OCI-LY1 (cell line): ENCODE data around the gene FAM227A.

ENCODE experiments used
- H2AFZ ChIP-seq: fragments of 200-600 bp; sonication (generic), shearing (Covaris generic); 2 replicates; pipeline ENCODE4 v1.6.0; 2014; ENCODE audit warnings: antibody characterized with exemption, mild to moderate bottlenecking, low read length
- H3F3A ChIP-seq: fragments of 200-600 bp; sonication (generic), shearing (Covaris generic); 2 replicates; pipeline ENCODE4 v1.6.0; 2014; ENCODE audit warnings: mild to moderate bottlenecking, antibody characterized with exemption, low read length, moderate library complexity; ENCODE audit not compliant: insufficient read depth
- H3K27ac ChIP-seq: fragments of 200-600 bp; sonication (generic); 2 replicates; pipeline ENCODE4 v1.5.1; 2014; ENCODE audit warnings: low read length, mixed run types, mild to moderate bottlenecking, low read depth; ENCODE audit not compliant: poor library complexity, severe bottlenecking
- H3K27me3 ChIP-seq: fragments of 200-600 bp; sonication (generic); 2 replicates; pipeline ENCODE4 v1.6.0; 2014; ENCODE audit warnings: antibody characterized with exemption, mild to moderate bottlenecking, low read length, moderate library complexity; ENCODE audit not compliant: insufficient read depth
- H3K36me3 ChIP-seq: fragments of 200-600 bp; sonication (generic); 2 replicates; pipeline ENCODE4 v1.6.1; 2014; ENCODE audit warnings: mild to moderate bottlenecking, antibody characterized with exemption, low read length, moderate library complexity, mixed read lengths; ENCODE audit not compliant: insufficient read depth
- H3K4me1 ChIP-seq: fragments of 200-600 bp; sonication (generic); 2 replicates; pipeline ENCODE4 v1.5.1; 2014; ENCODE audit warnings: mild to moderate bottlenecking, low read length, moderate library complexity; ENCODE audit not compliant: insufficient read depth, severe bottlenecking
- H3K4me2 ChIP-seq: fragments of 200-600 bp; sonication (generic), shearing (Covaris generic); 2 replicates; pipeline ENCODE4 v1.6.1; 2014; ENCODE audit warnings: low read length
- H3K4me3 ChIP-seq: fragments of 200-600 bp; sonication (generic); 2 replicates; pipeline ENCODE4 v1.5.1; 2014; ENCODE audit warnings: low read length, low read depth, mild to moderate bottlenecking, mixed read lengths; ENCODE audit not compliant: poor library complexity, severe bottlenecking
- H3K79me2 ChIP-seq: fragments of 200-600 bp; shearing (Covaris generic); 2 replicates; pipeline ENCODE4 v1.6.1; 2016; ENCODE audit warnings: mixed run types, low read length, mixed read lengths; ENCODE audit not compliant: insufficient read depth
- H3K9ac ChIP-seq: fragments of 200-600 bp; sonication (generic), shearing (Covaris generic); 2 replicates; pipeline ENCODE4 v1.6.1; 2014; ENCODE audit warnings: mild to moderate bottlenecking, low read length, mixed read lengths
- H3K9me2 ChIP-seq: fragments of 200-600 bp; sonication (generic), shearing (Covaris generic); 2 replicates; pipeline ENCODE4 v1.6.1; 2014; ENCODE audit warnings: low read depth, mild to moderate bottlenecking, low read length, mixed read lengths
- H3K9me3 ChIP-seq: fragments of 200-600 bp; shearing (Covaris generic); 2 replicates; pipeline ENCODE4 v1.6.1; 2014; ENCODE audit warnings: low read length, mixed read lengths
- H4K20me1 ChIP-seq: fragments of 200-600 bp; sonication (generic), shearing (Covaris generic); 2 replicates; pipeline ENCODE4 v1.6.0; 2016; ENCODE audit warnings: mild to moderate bottlenecking, low read length; ENCODE audit not compliant: insufficient read depth
- EZH2 ChIP-seq: fragments of 200-600 bp; sonication (generic), shearing (Covaris generic); IDR thresholded peaks from 2 replicates; pipeline ENCODE4 v1.8.0; 2017; ENCODE audit warnings: borderline replicate concordance, mixed run types, mild to moderate bottlenecking, antibody characterized with exemption, low read length, moderate library complexity, mixed read lengths
- TF ChIP-seq, protein P1 (sequence below): fragments of 200-600 bp; sonication (generic), shearing (Covaris generic); IDR thresholded peaks from 2 replicates; pipeline ENCODE4 v1.5.1; 2017; ENCODE audit warnings: mild to moderate bottlenecking, antibody characterized with exemption, low read length, moderate library complexity, mixed read lengths

Gene FAM227A

DNA sequence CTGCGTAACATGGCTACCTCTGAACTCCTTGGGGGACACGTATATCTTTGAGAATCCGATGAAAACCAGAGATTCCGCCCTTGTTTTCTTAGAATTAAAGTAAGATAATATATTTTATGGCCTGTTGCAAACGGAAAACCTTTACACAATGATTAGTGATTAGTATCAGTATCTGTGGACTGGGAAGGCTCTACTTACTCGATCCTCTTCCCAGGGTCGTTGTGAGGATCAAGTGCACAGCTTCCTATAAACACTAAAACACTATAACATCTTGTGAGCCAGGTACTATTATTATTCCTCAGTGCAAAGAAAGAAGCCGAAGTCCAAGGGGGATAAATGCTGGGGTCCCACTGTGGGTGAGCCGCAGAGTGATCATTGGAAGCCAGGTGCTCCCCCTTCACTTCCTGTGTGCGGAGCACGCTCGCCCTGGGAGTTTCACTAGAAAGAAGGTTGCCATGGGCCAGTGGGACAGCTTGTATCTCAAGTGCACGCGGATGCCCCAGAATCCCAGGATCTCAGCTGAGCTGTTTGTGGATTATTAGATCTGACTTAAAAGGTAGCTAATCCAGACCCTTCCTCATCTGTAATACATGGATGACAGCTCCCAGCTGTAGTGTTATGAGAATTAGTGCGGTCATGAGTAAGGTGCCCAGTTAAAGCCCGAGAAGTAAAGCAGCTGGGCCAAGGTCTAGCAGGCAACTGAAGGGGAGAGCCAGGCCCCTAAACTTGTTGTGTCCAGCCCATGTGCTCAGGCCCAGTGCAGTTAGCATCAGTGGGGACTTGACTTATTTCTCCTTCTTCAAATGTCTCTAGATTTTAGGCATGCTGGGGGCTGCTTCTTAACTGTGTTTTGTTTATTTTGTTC is 1.1 kb upstream of the FAM227A start:
- H3F3A ChIP-seq: no peaks in the 10 kb centered on the region

DNA sequence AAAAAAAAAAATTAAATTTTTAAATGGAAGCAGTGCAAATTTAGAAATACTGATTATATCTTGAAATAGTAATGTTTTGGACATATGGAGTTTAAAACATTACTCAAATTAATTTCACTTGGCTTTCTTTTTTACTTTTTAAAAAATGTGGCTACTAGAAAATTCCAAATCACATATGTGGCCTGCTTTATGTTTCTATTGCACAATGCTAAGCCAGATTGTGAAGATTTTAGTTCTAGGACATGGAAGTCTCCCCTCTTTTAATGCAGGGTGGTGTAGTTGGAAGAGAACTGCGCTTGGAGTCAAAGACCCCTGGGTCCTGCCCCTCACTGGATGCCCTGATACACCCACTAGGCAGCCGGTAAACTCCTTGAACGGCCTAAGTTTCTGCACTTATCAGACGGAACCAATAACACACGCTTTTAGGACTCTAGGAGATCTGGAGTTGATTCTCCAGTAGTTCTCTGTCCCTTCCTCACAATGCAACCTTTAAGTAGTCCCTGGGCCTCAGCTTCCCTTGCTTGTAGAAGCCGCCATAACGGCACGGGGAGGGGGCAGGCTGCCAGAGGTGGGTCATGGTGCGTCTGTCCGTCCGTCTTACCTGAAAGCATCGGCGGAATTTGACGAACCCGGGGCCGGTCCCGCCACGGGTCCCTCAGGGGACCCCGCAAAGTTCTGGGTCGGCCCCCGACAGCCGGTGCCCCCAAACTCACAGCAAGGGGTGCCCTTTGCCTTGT is 505 bp downstream of the FAM227A start:
- Histone ChIP-seq H3K9ac (peak overlapping the region; percentile 66), H3F3A (no peaks in the 10 kb centered on the region), H3K4me1 (peaks cover 19% of the 10 kb centered on the region), H3K79me2 (0 out of 2 replicates have a peak, but pooled peaks cover 7% of the 10 kb centered on the region), H3K9me2 (no peaks in the 10 kb centered on the region), H3K4me2 (peak overlapping the region; percentile 79), H3K4me3 (peak overlapping the region; percentile 74), H3K36me3 (no peaks in the 10 kb centered on the region), H3K27me3 (no peaks in the 10 kb centered on the region), H4K20me1 (no peaks in the 10 kb centered on the region), H3K9me3 (no peaks in the 10 kb centered on the region), H3K27ac (no peak overlapping the region), H2AFZ (no peak overlapping the region)
- TF ChIP-seq, protein P1, sequence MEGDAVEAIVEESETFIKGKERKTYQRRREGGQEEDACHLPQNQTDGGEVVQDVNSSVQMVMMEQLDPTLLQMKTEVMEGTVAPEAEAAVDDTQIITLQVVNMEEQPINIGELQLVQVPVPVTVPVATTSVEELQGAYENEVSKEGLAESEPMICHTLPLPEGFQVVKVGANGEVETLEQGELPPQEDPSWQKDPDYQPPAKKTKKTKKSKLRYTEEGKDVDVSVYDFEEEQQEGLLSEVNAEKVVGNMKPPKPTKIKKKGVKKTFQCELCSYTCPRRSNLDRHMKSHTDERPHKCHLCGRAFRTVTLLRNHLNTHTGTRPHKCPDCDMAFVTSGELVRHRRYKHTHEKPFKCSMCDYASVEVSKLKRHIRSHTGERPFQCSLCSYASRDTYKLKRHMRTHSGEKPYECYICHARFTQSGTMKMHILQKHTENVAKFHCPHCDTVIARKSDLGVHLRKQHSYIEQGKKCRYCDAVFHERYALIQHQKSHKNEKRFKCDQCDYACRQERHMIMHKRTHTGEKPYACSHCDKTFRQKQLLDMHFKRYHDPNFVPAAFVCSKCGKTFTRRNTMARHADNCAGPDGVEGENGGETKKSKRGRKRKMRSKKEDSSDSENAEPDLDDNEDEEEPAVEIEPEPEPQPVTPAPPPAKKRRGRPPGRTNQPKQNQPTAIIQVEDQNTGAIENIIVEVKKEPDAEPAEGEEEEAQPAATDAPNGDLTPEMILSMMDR: no peak
- TF ChIP-seq EZH2: no peak

More for the DNA sequence above, 1.1 kb upstream of the FAM227A start:
- Histone ChIP-seq H3K4me2 (peak overlapping the region; percentile 79), H3K36me3 (no peaks in the 10 kb centered on the region), H3K9me3 (no peaks in the 10 kb centered on the region), H4K20me1 (no peaks in the 10 kb centered on the region), H3K27ac (peak overlapping the region; percentile 5), H3K4me1 (peaks cover 19% of the 10 kb centered on the region), H3K27me3 (no peaks in the 10 kb centered on the region), H3K4me3 (peak overlapping the region; percentile 74), H3K9me2 (no peaks in the 10 kb centered on the region), H3K79me2 (0 out of 2 replicates have a peak, but pooled peaks cover 7% of the 10 kb centered on the region), H2AFZ (no peak overlapping the region), H3K9ac (peak overlapping the region; percentile 66)
- TF ChIP-seq EZH2: no peak

DNA sequence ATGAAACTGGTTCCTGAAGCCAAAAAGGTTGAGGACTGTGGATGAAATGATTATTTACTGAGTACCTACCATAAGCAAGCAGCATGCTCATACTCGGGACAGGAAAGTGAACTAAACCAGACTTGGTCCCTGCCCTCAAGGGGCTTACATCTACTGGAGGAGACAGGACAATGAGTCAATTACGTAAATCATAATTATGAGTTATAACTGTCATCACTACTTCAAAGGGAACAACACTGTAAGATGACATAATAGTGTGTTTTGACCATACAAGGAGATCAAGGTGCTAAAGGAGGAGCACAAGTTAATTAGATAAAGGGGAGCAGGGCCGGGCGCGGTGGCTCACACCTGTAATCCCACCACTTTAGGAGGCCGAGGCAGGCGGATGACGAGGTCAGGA is 2.5 kb downstream of the FAM227A start:
- Histone ChIP-seq H3K9me2 (no peaks in the 10 kb centered on the region), H3K79me2 (0 out of 2 replicates have a peak, but pooled peaks cover 7% of the 10 kb centered on the region), H3K9ac (no peak overlapping the region), H3K4me2 (no peak overlapping the region), H3F3A (no peaks in the 10 kb centered on the region), H3K36me3 (no peaks in the 10 kb centered on the region), H2AFZ (no peak overlapping the region), H4K20me1 (no peaks in the 10 kb centered on the region), H3K27me3 (no peaks in the 10 kb centered on the region), H3K4me3 (no peak overlapping the region), H3K4me1 (peaks cover 19% of the 10 kb centered on the region), H3K27ac (no peak overlapping the region), H3K9me3 (no peaks in the 10 kb centered on the region)
- TF ChIP-seq, protein P1: no peak
- no peak for TF ChIP-seq EZH2
